NCI-H187 (cell line): ENCODE measurements around the gene CAMK4.

ENCODE experiments used
- DNase-seq, 2 experiments: peaks; one replicate each; lab custom pipeline; 2025; lab: John Stamatoyannopoulos, UW

Gene CAMK4

DNA sequence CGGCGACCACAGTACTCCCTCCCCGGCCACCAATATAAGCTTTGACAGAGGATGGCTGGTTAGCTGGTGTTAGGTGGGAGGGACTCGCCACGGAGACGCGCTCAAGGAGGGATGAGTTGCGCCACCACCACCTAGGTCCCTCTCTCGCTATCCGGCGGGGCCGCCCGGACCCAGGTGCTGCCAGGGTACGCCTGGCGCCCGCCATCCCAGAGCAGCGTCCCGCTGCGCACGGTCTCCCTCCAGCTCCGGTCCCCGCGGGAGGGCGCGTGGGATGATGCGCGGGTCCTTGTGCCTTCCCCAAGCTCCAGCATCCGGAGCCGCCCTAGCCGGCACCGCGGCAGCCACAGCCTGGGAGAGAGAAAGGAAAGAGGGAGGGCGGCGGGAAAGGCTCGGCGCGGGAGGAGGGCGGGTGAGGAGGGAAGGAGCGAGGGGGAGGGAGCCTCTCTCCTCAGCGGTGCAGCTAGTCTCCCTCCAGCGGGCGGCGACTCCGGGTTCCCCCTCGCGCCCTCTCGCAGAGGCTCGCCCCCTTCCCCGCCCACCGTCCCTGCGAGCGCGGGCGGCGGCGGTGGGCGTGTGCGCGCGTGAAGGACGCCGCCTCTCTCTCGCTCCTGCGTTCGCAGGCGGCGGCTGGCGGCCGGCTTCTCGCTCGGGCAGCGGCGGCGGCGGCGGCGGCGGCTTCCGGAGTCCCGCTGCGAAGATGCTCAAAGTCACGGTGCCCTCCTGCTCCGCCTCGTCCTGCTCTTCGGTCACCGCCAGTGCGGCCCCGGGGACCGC lies at the start of gene CAMK4:
CAMK4 (plus strand) TSS at position 598 of the 774 bp plus-strand sequence; CDS start at position 698, 100 bp downstream.
- DNase-seq = peak; percentile 44 to 85

DNA sequence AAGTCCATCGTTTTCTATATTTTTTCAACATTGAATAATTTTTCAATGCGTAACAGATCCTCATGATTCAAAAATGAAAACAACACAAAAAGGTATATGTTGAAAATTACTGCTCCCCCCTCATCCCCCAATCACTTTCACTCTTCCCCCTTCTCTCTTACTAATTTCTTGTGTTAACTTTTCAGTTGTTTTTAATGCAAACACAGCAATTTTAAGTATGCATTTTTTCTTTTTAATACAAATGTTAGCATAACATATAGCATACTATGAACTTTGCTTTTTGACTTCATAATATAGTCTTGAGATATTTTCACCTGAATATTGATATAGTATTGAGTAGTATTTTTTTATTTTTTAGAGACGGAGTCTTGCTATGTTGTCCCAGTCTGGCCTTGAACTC lies 41.1 kb upstream of the CAMK4 start:
- no peak for DNase-seq

DNA sequence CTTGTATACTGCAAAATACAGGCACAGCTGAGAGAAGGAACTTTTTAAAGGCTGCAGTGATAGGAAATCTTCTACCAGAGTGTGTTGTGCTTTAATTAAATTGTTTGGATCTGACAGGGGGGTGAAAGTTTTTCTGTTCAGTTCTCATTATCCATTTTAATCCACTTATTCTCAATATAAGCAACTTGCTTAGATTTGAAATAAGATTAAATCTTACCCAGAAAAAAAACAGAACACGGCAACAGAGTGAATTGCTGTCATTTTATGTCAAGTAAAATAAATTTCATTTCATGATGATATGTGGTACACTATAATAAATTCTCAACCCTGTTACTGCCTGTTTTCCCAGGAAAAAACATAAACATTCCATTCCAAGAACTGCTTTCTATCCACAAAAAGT lies 37.1 kb upstream of the CAMK4 start:
- no peak for DNase-seq

DNA sequence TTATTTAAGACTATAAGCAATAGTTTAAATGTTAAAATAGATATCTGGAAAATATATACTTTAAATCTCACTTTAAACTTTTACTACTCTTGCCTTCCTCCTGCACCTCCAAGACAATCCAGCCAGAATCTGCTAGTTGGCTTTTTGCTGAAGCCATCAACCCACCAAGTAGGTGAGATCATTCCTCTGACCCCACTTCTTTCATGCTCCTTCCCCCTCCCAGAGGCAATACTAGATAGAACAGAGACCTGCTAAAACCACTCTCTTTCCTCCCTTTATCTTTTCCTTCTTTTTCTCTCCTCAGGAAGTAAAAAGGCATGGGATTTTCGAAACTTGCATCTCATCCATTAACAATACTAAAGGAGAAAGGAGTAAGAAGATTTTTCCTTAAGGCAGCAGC lies 30.1 kb upstream of the CAMK4 start:
- no peak for DNase-seq

DNA sequence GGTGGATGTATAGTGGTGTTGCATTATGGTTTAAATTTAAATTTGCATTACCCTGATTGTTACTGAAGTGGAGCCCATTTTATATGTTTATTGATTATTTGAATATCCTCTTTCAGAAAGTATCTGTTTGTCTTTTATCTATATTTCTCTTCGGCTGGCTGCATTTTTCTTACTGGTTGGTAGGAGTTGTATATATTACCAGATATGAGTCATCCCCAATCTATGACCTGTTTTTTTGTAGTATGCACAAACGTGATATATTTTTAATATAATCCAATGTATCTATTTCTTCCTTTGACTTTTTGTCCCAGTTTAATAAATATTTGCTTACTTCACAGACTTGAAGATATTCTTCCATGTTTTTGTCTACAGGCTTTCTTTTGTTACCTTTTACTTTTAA lies 29.3 kb upstream of the CAMK4 start:
- no peak for DNase-seq

DNA sequence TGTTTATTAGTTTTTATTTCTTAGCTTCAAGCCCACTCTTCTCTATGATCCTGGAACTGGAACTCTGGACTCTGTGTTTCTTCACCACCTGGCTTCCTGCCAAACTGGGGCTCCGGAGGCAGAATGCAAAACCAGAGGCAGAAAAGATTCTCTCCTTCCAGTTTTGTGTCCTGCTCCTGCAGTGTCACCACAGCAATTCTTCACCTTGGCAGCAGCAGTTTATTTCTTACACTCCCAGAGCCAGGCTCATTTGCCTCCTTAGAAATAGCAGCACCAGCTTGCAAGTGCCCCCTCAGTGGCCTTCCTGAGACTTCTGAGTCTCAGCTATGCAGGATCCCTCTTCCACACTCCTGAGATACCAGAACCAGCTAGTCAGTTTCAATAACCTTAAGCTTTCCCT lies 26.7 kb upstream of the CAMK4 start:
- DNase-seq = no peak

DNA sequence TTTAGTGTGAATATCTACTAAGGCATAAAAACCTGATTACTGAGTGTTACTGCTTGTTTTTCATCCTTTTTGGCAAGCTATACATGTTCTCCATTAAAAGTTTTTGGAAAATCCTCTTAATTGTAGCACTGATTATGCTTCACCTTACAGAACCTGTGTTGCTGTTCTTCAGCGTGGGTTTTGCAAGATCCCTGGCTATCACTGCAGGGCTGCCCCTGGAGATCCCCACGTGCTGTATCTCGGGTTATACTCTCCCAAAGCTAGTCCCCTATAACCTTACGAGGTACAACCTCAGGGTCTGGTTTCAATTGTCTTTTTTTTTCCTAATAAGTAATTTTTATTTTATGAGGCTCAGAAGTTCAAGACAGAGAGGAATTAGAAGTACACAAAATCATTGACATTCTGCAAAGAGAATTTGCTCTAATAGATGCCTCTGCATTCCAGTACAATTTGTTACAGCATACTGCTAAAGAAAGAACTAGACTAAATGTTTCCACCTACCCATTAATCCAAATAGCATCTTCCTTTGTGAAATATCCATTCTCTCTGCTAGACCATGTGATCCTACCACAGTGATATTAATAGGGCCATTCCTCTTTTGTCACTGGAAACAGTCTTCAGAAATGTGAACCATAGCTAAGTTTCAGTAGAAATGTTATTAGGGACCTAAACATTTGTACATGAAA lies 25.8 kb upstream of the CAMK4 start:
- DNase-seq = no peak

DNA sequence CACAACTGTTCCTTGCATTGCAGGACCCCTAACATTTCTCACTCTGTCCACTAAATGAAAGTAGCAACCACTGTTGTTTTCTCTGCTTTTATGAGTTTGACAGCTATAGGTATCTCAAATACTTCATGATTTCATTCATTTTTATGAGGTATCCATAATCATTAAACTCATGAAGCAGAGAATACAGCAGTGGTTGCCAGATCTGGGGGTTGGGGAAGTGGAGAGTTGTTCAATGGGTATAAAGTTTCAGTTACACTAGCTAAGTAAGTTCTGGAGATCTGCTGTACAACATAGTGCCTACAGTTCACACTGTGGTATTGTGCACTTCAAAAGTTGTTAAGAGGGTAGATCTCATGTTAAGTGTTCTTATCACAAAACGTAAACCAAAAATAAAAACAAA lies 23.4 kb upstream of the CAMK4 start:
- DNase-seq = no peak

DNA sequence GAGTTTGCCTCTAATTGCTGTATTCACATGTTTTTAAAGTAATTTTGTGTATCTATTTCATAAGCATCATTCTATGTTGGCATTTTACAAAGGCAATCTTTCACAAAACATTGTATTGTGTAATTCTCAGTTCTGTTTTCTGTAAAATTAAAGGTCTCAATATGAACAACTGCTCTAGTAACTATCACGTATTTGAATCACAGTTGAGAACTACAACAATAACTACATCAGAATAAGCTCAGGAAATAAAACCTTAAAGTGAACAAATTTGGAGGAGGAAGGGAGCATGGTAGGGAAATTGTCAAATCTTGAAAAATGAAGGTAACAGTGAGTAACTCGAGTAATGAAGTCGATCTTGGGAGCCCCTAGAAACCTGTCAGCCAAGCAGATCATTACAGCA lies 22.5 kb upstream of the CAMK4 start:
- DNase-seq = no peak

DNA sequence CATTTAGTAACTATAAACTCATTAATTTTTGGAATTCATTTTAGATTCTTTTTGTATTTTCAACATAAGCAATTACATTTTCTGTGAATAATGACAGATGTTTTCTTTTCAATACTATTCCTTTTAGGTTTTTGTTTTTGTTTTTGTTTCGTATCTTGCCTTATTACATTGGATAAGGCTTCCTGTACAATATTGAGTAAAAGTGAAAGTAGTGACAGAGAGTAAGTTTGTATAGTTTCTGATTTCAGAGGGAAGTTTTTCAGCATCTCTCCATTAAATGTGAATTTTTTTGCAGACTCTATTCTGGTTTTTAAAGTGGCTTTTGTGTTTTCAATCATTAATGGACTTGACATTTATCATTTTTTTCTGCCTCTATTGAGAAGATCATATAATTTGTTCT lies 12.8 kb upstream of the CAMK4 start:
- DNase-seq = no peak

DNA sequence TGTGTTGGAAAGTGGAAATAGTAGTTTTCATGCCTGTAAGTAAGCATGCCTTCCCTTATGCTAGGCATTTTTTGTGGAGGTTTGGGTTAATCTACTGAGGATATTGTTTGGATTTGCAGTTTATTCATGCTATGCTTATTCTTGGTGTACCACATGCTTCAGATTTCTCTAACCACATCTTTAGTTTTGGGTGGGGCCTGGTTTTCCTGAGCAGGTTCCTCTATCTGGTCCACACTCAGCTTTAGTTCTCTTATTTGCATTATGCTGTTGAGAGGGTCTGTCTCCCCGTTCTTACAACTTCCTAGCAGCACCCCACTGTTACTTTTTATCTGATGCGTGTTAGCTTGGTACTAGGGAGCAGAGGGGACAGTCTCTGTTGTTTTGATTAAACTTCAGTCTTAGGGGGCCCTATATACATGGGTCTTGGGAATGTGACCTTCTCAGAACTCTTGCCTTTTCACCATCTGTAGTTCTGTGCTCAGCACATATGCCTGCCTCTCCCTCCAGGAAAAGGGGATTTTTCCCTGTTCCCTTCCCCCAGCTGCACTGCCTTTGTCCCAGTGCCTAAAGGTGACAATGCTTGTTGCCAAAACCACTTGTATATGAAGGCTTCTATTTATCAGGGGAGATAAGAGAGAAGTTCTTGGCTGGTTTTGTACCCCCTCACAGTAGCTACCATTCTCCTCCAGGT lies 10.0 kb upstream of the CAMK4 start:
- no peak for DNase-seq

DNA sequence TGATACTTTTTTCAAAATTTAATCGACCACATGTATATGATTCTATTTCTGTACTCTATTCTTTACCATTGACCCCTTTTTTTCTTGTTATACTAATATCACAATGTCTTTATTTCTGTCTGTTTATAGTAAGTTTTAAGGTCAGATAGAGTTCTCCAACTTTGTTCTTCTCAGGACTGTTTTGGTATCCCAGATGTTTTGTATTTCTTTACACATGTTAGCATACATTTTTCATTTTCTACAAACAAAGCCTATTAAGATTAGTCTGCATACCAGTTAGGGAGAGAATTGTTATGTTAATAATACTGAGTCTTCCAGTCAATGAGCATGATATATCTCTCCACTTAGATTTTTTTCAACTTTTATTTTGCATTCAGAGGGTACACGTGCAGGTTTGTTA lies 8.2 kb upstream of the CAMK4 start:
- no peak for DNase-seq

DNA sequence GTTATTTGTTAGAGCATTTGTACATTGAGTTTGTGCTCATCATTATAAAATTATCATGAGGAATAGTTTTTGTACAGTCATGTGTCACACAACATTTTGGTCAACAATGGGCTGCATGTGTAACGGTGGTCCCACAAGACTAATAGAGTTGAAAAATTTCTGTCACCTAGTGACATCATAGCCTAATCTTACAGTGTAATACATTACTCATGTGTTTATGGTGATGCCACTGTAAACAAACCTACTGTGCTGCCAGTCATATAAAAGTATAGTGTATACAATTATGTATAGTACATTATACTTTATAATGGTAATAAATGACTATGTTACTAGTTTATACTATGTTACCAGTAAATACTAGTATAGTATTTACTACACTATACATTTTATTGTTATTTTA lies 3.0 kb upstream of the CAMK4 start:
- no peak for DNase-seq

DNA sequence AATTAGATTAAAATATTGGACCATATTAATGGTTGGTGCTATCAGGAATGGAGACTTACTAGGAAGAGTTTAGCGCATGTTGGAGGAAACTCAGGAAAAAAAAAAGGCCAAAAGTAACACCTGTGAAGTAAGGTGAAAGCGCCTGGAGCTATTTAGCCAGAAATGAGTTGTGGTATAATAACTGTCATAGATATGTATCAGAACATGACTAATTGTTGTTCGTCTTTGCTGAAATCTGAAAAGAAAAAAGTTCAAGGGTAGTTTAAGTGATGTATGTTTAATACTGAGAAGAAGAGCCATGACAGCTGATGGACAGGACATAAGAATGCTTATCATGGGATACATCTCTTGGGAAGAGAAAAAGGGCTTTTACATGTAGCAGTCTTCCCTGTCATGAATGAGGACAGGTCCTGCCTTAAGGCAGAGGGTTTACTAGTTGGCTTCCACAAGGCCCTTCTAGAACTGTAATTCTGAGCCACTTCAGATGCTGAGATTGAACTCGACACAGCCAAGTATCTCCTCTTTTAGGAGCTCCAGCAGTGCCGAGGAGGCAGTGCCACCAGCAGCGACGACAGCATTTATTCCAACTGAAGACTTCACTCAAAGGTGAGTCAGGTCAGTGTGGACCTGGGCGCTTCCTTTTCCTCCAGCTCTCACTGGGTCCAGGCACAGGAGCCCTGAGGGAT lies 940 bp upstream of the CAMK4 start:
- peak in 1 of 2 experiments; percentile 14 for DNase-seq

DNA sequence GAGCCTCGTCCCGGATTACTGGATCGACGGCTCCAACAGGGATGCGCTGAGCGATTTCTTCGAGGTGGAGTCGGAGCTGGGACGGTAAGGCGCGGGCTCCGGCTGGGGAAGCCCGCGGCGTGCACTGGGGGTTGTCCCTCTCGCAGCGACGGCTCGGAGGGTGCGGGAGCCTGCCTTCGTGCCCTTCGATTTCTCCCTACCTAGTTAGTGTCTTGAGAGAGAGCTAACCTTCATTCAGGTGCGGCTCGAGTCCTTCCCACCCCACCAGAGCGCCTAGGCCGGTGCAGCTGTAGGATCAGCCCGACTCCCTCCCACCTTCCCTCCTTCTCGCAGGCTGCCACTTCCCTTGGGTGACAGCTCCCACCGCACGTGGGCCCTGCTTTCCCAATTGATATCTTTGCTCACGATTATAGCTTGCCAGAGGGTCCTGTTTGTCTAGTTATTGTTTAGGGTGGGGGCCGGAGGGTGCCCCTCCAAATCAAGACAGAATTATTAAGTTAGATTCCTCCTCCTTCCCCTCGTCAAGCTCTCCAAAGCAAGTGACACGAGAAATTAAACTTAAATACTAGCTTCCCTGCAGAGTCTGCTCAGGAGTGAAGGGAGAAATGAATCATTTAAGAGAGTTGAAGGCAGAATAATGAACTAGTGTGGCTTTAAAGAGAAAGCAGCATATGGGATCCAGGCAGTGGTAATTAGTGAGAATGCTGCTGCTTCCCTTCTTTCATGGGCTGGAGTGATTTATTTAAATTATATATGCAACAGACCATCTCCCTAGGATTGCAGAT lies 569 bp downstream of the CAMK4 start:
- peak; percentile 39 to 44 for DNase-seq

DNA sequence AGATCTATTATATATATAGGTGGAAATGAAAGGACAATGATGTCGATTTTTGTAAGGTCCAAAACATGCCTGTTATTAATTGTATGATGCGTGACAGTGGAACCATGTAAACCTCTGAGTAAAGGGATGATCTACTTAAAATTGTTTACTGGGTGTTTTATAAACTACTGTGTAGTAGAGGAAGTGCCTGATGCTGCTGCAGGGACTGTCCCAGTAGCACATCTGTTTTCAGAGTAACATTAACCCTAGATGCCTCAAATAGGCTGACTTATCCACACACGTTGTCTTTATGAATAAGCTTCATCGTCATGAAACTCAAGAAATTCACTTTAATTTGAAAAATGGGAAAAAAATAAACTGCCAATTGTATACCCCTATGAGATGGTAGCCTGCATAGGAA lies 1.7 kb downstream of the CAMK4 start:
- no peak for DNase-seq

DNA sequence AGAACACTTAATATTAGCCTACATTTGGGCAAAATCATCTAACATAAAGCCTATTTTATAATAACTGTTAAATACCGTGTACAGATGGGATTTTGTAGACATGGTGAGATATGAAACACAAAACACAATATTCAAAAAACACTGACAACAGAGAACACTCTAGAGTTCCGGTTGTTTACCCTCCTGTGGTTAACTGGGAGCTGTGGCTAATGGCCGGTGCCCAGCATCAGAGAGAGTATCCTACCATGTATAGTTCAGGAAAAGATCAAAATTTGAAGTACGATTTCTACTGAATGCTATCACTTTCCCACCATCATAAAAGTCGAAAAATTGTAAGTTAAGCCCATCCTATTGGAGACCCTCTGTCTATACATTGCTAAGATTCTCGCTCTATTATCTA lies 2.4 kb downstream of the CAMK4 start:
- DNase-seq = no peak

DNA sequence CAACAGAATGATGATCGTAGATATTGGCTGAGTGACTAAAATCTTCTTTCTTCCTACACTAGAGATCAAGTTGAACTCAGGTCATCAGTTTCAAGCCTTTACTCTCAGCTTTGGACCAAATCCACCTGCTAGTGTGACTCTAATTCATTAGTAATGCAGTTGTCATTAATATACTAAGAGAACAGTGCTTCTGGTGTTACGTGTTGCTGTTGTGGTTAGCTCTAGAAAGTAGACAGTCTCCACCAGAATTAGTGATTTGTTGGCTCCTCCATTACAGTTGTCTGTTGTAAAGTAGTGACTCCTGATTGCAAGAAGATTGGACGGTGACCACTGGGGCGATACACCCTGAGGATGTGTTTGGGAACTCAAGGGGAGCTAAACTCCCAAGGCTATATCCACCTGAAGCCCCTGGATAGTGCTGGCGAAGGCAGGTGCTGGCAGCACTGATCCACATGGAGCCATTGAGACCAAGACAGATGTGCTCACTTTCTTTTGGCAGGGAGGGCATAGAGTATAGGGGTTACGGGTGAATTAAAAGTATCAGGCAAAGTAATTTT lies 3.1 kb downstream of the CAMK4 start:
- DNase-seq = no peak

DNA sequence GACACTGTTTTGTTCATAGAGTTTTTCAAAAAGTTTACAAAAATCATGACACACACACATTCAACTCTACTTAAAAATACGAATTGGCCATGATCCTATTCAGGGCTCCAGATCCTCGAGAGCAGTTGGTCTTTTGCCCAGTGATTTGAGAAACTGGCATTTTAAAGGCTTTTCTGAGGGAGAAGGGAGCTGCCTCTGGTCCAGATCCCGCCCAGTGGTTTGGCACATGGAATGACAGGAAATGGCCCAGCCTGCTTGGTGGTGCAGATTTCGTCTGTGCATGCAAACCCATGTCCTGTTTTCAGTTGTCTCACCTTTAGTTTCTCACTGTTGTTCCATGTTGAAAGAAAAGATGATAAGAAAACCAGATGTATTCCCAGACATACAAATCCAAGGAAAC lies 3.6 kb downstream of the CAMK4 start:
- DNase-seq = no peak

DNA sequence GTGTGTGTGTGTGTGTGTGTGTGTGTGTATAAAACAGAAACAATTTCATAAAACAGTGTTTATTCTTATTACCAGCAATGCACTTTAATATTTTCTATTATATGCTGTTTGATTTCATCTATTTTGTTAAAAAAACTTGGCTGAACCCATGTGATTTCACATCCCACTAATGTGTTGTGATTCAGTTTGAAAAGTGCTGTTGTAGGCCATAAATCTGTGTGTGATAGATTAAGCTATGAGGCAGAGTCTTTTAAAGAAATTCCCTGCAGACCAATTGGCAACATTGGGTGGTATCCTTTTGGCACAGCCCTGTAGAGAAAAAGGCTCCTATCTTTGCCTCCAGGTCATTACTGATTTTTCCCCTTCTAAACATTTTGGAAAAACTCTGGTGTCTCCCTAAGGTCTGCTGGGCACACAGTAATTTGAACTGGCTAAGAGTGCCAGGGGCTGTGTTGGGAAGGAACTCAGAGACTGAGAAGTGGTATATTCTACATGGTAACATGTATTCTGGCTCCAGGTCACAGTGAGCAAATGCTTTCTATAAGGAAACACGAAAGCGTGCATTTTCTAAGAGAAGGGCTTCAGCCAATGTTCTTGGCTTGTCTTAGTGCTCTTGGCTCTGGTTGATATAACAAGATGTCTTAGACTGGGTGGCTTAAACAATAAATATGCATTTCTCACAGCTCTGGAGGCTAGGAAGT lies 4.5 kb downstream of the CAMK4 start:
- DNase-seq = no peak
